MCF 10A (cell line): Measurements from ENCODE around the gene BNC2. TPM values are rescaled to one million over a fixed set of nuclear protein-coding genes. Genes with fewer than 3 reads are reported as not detected.
"Not testable (repeated sequence)": the region's sequence is repeated elsewhere in the genome, so short reads cannot be mapped to it uniquely, and the experiment has no call there.

Experiments used
- BruUV-seq: library from RNA; stranded (reverse); fragments of 400-500 nt; replicated peaks from 2 replicates; lab custom pipeline; 2021; lab: Mats Ljungman, UMichigan
- CTCF ChIA-PET: fragments of 300-600 bp; sonication (Branson Sonifier 250); formaldehyde crosslinking; extraction: SDS; loops from one replicate; lab custom pipeline; 2021; ENCODE audit warnings: antibody characterized with exemption, inconsistent platforms; lab: Yijun Ruan, JAX
- POLR2A ChIA-PET: fragments of 300-600, 350-650 bp; sonication (Branson Sonifier 250); formaldehyde crosslinking; extraction: SDS; loops from one replicate; lab custom pipeline; 2020; ENCODE audit warnings: antibody characterized with exemption, inconsistent platforms; lab: Yijun Ruan, JAX
- DNase-seq: peaks from one replicate; pipeline ENCODE4 v3.0.0-alpha.2; 2018; ENCODE audit not compliant: unreplicated experiment
- H3K27ac Mint-ChIP-seq: one replicate; pipeline ENCODE4 v1.8.0; 2022; ENCODE audit warnings: mild to moderate bottlenecking, low read depth, mixed read lengths; ENCODE audit not compliant: unreplicated experiment
- H3K27me3 Mint-ChIP-seq: one replicate; pipeline ENCODE4 v1.8.0; 2022; ENCODE audit warnings: mixed read lengths; ENCODE audit not compliant: insufficient read depth, unreplicated experiment
- H3K36me3 Mint-ChIP-seq: one replicate; pipeline ENCODE4 v1.8.0; 2022; ENCODE audit warnings: mild to moderate bottlenecking, moderate library complexity, mixed read lengths; ENCODE audit not compliant: insufficient read depth, unreplicated experiment
- H3K4me1 Mint-ChIP-seq: one replicate; pipeline ENCODE4 v1.8.0; 2022; ENCODE audit warnings: mixed read lengths; ENCODE audit not compliant: insufficient read depth, unreplicated experiment
- H3K4me3 Mint-ChIP-seq: one replicate; pipeline ENCODE4 v1.8.0; 2022; ENCODE audit warnings: mild to moderate bottlenecking, moderate library complexity, mixed read lengths; ENCODE audit not compliant: unreplicated experiment
- H3K9me3 Mint-ChIP-seq: one replicate; pipeline ENCODE4 v1.8.0; 2022; ENCODE audit warnings: mixed read lengths; ENCODE audit not compliant: unreplicated experiment
- intact Hi-C: fragments of 100-400 bp; cut with micrococcal nuclease; formaldehyde crosslinking; loops from 2 replicates; pipeline ENCODE4 v1.14.1; 2022
- total RNA-seq: library from RNA; stranded (reverse); gene quantifications from 2 replicates; pipeline ENCODE4 v1.2.3, GENCODE V29; 2022
- TF ChIP-seq, protein P1 (sequence below): fragments of 200-600 bp; IDR thresholded peaks from one replicate; pipeline ENCODE4 v1.8.0; 2022; ENCODE audit warnings: antibody characterized with exemption, mild to moderate bottlenecking; ENCODE audit not compliant: unreplicated experiment

The BNC2 gene
- total RNA-seq, 1 experiment from 2014 or later: not detected

GRCh38 chr9:16484744-16485143 is 385.7 kb downstream of the BNC2 start:
- H3K27me3 Mint-ChIP-seq: no peaks in the 10 kb centered on the region
- DNase-seq: no peak
- BruUV-seq: no TSS peak
- CTCF ChIA-PET: no interaction called here
- no peak overlapping the region for H3K27ac Mint-ChIP-seq
- H3K4me1 Mint-ChIP-seq: no peaks in the 10 kb centered on the region
- no peak overlapping the region for H3K4me3 Mint-ChIP-seq
- TF ChIP-seq, protein P1, sequence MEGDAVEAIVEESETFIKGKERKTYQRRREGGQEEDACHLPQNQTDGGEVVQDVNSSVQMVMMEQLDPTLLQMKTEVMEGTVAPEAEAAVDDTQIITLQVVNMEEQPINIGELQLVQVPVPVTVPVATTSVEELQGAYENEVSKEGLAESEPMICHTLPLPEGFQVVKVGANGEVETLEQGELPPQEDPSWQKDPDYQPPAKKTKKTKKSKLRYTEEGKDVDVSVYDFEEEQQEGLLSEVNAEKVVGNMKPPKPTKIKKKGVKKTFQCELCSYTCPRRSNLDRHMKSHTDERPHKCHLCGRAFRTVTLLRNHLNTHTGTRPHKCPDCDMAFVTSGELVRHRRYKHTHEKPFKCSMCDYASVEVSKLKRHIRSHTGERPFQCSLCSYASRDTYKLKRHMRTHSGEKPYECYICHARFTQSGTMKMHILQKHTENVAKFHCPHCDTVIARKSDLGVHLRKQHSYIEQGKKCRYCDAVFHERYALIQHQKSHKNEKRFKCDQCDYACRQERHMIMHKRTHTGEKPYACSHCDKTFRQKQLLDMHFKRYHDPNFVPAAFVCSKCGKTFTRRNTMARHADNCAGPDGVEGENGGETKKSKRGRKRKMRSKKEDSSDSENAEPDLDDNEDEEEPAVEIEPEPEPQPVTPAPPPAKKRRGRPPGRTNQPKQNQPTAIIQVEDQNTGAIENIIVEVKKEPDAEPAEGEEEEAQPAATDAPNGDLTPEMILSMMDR: no peak
- no peaks in the 10 kb centered on the region for H3K36me3 Mint-ChIP-seq
- no peaks in the 10 kb centered on the region for H3K9me3 Mint-ChIP-seq
- POLR2A ChIA-PET: no interaction called here
- intact Hi-C loops: no loop called here

- Mint-ChIP-seq H3K27ac (no peak overlapping the region), H3K9me3 (no peaks in the 10 kb centered on the region), H3K27me3 (no peaks in the 10 kb centered on the region), H3K4me1 (no peaks in the 10 kb centered on the region), H3K4me3 (no peak overlapping the region), H3K36me3 (no peaks in the 10 kb centered on the region)
- TF ChIP-seq, protein P1: no peak
- no peak for DNase-seq
- BruUV-seq: no TSS peak
- ChIA-PET POLR2A (no interaction called here), CTCF (interaction anchor here (0.6 kb wide), 1 partner anchor 656 kb away, joined by 3 read pairs; no protein-coding TSS in a partner anchor)
- intact Hi-C loops: no loop called here
These were observed 386.3 kb downstream of the BNC2 start for GRCh38 chr9:16484180-16484579.

DNA sequence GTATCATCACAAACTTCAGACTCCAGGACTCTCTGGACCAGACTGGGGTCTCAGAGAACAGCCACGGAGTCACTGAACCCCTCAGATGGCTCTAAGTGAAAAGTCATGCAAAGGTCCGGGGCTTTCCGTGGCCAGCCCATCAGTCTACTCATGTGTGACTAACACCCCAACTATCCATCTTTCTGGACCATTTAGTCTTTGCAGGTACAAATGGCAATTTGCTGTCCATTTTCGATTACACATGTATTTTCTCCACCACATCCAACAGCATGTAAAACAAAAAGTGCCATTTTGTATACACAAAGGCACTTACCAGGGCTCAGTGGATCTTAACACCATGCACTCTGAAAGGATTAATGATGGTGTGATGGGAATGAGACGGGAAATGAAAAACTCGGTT is 387.7 kb downstream of the BNC2 start:
- Mint-ChIP-seq H3K4me1 (no peaks in the 10 kb centered on the region), H3K36me3 (no peaks in the 10 kb centered on the region), H3K27me3 (no peaks in the 10 kb centered on the region), H3K9me3 (no peaks in the 10 kb centered on the region), H3K27ac (no peak overlapping the region), H3K4me3 (no peak overlapping the region)
- ChIA-PET CTCF (no interaction called here), POLR2A (no interaction called here)
- TF ChIP-seq, protein P1: no peak
- intact Hi-C loops: no loop called here
- DNase-seq: no peak
- BruUV-seq: no TSS peak

GRCh38 chr9:16480584-16480983 is 389.9 kb downstream of the BNC2 start:
- H3K4me3 Mint-ChIP-seq, intact Hi-C loops, H3K27ac Mint-ChIP-seq, H3K36me3 Mint-ChIP-seq, DNase-seq, BruUV-seq, H3K27me3 Mint-ChIP-seq, POLR2A ChIA-PET, H3K9me3 Mint-ChIP-seq, H3K4me1 Mint-ChIP-seq: not testable (repeated sequence)
- CTCF ChIA-PET: interaction anchor here (0.9 kb wide), 1 partner anchor 88 kb away, joined by 3 read pairs; no protein-coding TSS in a partner anchor

DNA sequence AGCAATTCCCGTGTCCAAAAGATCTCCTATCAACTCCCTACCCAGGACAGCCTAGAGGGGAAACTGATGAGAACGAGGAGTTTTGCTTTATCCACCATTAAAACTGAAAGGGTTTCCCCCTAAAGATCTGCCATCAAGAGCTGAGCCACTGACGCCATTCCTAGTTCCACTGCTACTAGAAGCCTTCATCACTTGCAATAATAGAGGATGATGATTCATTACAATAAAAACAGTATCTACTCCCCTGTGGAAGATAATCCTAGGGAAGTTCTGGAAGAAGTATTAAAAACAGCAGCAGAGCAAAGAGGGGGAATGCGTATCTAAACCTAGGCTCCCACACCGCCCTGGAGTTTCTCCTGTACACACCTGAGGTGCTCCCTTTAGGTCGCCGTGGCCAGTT is 394.5 kb downstream of the BNC2 start:
- TF ChIP-seq, protein P1: no peak
- Mint-ChIP-seq H3K27ac (no peak overlapping the region), H3K4me1 (no peaks in the 10 kb centered on the region), H3K27me3 (no peaks in the 10 kb centered on the region), H3K36me3 (no peaks in the 10 kb centered on the region), H3K9me3 (no peaks in the 10 kb centered on the region), H3K4me3 (no peak overlapping the region)
- ChIA-PET POLR2A (no interaction called here), CTCF (interaction anchor here (0.6 to 0.7 kb wide), 3 partner anchors 10 to 142 kb away, joined by 3 to 4 read pairs (median 3); no protein-coding TSS in a partner anchor)
- intact Hi-C loops: loop anchor here (10.0 kb wide), 1 partner anchor 281 kb away; no protein-coding TSS in a partner anchor
- no peak for DNase-seq
- no TSS peak for BruUV-seq
